ENCODE data around the gene USP25. TPM values are rescaled to one million over a fixed set of nuclear protein-coding genes. Genes with fewer than 3 reads are reported as not detected.

Gene USP25
- total RNA-seq, 1 experiment from 2014 or later = 35.1 TPM

GRCh38 chr21:15749861-15750159, 20.0 kb downstream of the USP25 start:
- H3K14ac ChIP-seq (ENCODE audit: insufficient read depth, low read length) = no peak overlapping the region
- no peak overlapping the region for H3K27ac ChIP-seq (ENCODE audit: insufficient read length, low read depth, low read length)
- H2AFZ ChIP-seq (ENCODE audit: low read length) = no peak overlapping the region
- no peak overlapping the region for H4K5ac ChIP-seq (ENCODE audit: insufficient read length, low read depth, low read length)
- Mint-ChIP-seq H3K27me3 (ENCODE audit: low read depth) (no peaks in the 10 kb centered on the region), H3K27ac (peak overlapping the region; percentile 76 to 97 (median 81); a peak in 6 of 7 replicates), H3K9me3 (peaks cover 0 to 3% of the 10 kb centered on the region in 2 experiments; a peak in 1 of 5 replicates), H3K4me3 (no peak overlapping the region; a peak in 1 of 5 replicates), H3K36me3 (ENCODE audit: insufficient read depth in 1 of 3, low read depth in 3 of 3) (peaks cover 1 to 10% (median 3%) of the 10 kb centered on the region in 3 experiments; a peak in 4 of 7 replicates), H3K4me1 (peaks cover 52 to 64% of the 10 kb centered on the region in 2 experiments)
- H3K4ac ChIP-seq (ENCODE audit: low read depth, low read length) = no peak overlapping the region
- H3K4me2 ChIP-seq (ENCODE audit: insufficient read depth, insufficient read length, low read length) = no peak overlapping the region
- H3K23ac ChIP-seq (ENCODE audit: insufficient read length, low read depth, low read length) = no peak overlapping the region
- no peak for DNase-seq
- H2BK15ac ChIP-seq (ENCODE audit: low read depth, low read length) = no peak overlapping the region
- peak overlapping the region; percentile 62 for H2BK12ac ChIP-seq (ENCODE audit: insufficient read length, low read depth, low read length)
- TF ChIP-seq, protein P1, sequence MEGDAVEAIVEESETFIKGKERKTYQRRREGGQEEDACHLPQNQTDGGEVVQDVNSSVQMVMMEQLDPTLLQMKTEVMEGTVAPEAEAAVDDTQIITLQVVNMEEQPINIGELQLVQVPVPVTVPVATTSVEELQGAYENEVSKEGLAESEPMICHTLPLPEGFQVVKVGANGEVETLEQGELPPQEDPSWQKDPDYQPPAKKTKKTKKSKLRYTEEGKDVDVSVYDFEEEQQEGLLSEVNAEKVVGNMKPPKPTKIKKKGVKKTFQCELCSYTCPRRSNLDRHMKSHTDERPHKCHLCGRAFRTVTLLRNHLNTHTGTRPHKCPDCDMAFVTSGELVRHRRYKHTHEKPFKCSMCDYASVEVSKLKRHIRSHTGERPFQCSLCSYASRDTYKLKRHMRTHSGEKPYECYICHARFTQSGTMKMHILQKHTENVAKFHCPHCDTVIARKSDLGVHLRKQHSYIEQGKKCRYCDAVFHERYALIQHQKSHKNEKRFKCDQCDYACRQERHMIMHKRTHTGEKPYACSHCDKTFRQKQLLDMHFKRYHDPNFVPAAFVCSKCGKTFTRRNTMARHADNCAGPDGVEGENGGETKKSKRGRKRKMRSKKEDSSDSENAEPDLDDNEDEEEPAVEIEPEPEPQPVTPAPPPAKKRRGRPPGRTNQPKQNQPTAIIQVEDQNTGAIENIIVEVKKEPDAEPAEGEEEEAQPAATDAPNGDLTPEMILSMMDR (conservative IDR thresholded peaks at IDR 0.05) = no peak
- no peak overlapping the region for H3T11ph ChIP-seq (ENCODE audit: low read length)
- no peaks in the 10 kb centered on the region for H4K20me1 ChIP-seq (ENCODE audit: control insufficient read depth, insufficient read depth, insufficient read length)
- H2BK20ac ChIP-seq (ENCODE audit: low read depth, low read length, poor library complexity, severe bottlenecking) = no peak overlapping the region
- no peak overlapping the region for H2BK5ac ChIP-seq (ENCODE audit: insufficient read length, low read length)
- no peaks in the 10 kb centered on the region for H3K27me3 ChIP-seq (ENCODE audit: insufficient read depth, low read length)
- no peak overlapping the region for H2BK120ac ChIP-seq (ENCODE audit: low read depth, low read length, poor library complexity, severe bottlenecking)
- H3K9me3 ChIP-seq (ENCODE audit: control insufficient read depth, low read depth, low read length) = no peaks in the 10 kb centered on the region
- no peak overlapping the region for H3K56ac ChIP-seq (ENCODE audit: insufficient read length, low read depth, low read length)
- no peak overlapping the region for H3K9ac ChIP-seq (ENCODE audit: extremely low read depth, insufficient read length, low read length)
- no peak overlapping the region for H4K8ac ChIP-seq (replicated peaks; ENCODE audit: insufficient read length, low read depth, low read length)
- no CpG with 5 or more reads among the region's 2 CpGs for WGBS (ENCODE audit: extremely low coverage, insufficient read length, low lambda C conversion rate)
- H4K91ac ChIP-seq (ENCODE audit: insufficient read length, low read depth, low read length) = no peak overlapping the region
- peaks cover 34% of the 10 kb centered on the region for H3K79me2 ChIP-seq (ENCODE audit: insufficient read depth, low read length)
- H2AK5ac ChIP-seq (ENCODE audit: insufficient read length, low read length) = no peak overlapping the region
- no peak overlapping the region for H3K18ac ChIP-seq (ENCODE audit: insufficient read length, low read depth, low read length)
- H3K4me1 ChIP-seq (ENCODE audit: insufficient read depth, low read length) = peaks cover 6% of the 10 kb centered on the region
- no peaks in the 10 kb centered on the region for H3K23me2 ChIP-seq (ENCODE audit: insufficient read length, low read depth, low read length, poor library complexity, severe bottlenecking)
- peaks cover 13% of the 10 kb centered on the region for H3K79me1 ChIP-seq (ENCODE audit: insufficient read depth, low read depth, low read length, poor library complexity, severe bottlenecking)
